GM18502 (cell line): Measurements from ENCODE around the gene GALNTL6.

Source experiments
- ATAC-seq: cut with Tn5 transposase; IDR thresholded peaks from one replicate; pipeline ENCODE4 v1.9.1; 2021; ENCODE audit warnings: mild to moderate bottlenecking; ENCODE audit not compliant: unreplicated experiment, poor library complexity

The GALNTL6 gene

DNA sequence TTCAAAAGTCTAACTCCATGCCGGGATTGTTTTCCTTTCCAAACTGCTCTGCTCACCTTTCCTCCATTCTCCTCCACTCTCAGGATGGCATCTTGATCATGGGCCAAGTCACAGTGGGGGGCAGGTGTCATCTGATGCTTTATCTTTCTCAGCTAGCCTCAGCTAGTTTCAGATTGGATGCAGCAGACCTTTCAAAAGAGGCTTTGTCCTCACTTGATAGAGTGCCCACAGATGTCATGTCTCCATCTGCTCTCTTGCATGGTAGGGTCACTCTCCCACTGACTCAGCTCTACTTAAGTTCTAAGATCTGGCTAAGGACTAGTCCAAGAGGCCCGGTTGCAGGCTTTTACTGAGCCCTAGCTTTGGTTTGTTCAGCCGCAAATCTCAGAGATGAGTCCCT is 1013.7 kb downstream of the GALNTL6 start:
- ATAC-seq, result no peak

DNA sequence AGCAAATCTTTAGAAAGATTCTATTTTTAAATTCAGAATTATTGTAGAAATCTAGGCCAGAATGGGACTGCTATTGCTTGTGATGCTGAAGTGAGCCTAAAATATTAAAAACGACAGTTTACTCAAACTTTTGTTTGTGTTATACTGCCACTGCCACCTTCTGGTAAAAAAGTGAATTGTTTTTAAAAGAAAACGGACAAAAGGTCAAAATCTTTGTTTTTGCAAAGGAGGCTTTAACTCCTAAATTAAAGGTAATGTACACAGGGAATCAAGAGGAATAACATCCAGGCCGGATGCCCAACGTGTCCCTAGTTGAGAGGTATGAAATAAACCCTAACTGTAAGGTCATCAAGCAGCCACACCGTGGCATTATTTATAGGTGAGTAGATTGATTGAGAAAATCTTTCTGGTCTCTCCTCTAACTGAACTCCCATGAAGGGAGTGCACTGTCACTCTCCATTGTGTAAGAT is 1017.1 kb downstream of the GALNTL6 start:
- no peak for ATAC-seq

DNA sequence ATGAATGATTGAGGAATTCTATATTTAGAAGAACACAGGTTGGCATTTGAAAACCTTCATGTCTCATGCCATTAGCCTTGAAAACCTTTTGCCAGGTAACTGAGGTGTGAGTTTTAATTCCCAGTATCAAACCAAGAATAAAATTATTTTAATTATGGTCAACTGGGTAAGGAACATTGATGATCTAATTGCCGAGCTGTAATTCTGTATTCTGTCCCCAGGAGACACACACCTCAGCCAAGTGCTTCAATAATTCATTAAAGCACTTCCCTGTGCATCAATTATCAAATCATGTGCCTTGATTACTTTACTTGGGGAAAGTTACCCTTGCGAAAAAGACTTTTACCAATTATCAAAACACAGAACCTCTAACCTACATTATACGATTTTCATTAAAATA is 1023.5 kb downstream of the GALNTL6 start:
- no peak for ATAC-seq

DNA sequence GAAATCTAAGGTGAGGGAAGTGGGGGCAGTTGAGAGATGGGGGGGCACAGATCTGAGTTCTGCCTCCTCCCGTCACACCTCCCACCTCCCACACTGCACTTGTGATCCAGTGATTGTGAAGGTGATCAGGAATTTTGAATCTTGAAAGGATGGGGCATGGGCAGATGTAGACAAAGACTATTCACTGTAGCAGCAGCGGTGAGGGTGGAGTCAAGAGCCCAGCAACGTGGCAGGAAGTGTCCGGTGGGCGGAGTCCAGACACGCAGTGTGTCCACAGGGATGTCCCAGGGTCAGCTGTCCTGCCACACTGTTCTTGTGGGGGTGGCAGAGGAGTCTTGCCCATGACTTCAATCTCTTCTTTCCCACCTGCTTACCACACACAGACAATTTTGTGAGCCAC is 1024.9 kb downstream of the GALNTL6 start:
- no peak for ATAC-seq

DNA sequence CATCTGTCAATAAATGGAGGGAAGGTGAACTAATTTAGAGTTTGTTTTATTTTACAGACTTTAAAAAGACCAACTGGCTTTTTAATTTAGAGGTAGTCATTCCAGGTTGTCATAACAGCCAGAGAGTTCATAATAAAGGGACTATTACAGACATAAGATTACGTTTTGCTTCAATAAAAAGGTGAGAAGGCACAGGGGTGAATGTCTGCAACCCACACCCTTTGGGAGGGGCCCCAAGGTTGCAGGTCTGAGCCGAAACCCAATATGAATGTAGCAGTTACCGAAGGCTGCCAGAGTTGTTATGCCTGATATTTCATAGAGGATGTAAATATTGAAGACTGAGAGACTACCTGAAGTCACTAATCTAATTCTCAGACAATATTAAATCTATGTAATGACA is 1025.7 kb downstream of the GALNTL6 start:
- no peak for ATAC-seq

DNA sequence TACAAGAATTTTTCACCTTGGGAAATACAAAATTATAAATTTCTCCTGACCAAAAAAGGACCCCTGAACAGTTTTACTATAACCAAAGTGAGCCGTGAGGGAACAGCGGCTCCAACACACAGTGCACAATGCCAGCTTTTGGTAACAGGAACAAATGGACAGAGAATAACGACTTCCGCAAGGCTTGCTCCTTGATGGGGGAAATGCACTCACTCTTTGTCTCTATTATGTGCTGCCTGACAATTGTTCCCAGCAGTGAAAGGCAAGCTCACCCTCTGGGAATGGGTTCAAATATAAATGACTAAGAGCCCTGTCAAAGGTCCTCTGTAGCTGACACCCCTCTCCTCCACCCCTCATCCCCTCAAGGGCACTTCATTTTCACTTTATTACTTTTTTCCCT is 1029.6 kb downstream of the GALNTL6 start:
- no peak for ATAC-seq

DNA sequence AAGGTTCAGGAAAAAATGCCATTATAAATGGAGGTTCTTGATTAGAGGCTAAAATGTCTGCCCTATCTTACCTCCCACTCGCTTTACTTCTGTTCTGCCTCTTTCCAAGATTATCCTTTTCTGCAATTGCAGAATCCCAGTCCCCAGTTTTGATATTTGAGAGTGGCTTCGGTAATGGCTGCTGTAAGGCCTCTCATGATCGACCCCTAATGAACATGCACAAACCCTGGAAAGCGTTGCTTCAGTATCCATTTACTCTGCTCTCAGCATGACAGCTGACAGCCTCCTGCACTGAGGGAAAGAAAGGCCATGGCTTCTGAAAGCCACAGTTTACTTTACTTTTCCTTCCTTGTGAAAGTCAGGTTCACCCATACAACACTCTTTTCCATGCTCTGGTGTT is 1030.0 kb downstream of the GALNTL6 start:
- no peak for ATAC-seq

DNA sequence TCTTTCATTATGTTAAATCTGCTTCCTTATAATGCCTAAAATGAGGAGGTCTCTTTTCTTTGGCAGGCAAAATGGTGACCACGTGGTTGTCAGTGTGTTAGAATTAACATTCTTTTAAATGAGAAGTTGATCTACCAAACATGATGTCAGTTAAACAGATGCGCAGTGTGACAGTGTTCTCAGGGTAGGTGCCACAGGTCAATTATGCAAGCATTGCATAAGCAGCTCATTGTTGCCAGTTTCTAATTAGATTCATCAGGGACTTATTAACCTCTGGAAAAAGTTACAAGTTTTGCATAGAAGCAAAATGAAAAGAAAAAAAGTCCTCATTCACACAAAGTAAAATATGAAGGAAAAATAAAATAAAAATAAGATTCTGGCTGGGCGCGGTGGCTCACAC is 1031.4 kb downstream of the GALNTL6 start:
- no peak for ATAC-seq

DNA sequence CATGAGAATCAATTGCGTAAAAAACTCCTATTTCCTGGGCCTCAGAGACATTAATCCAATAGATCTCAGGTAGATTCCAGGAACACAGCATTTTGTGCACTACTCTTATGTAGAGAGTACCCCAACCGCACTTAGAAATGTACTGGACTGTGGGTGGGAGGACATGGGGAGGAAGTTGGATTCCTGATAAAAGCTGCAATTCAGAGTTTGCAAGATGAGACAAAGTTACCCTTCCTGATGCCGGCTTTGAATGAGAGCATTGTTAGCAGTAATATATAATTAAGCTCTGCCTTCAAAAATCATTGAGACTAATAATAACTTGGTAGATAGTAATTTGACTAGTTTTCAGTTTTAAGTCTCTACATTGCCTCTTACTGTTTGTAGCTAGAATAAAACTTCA is 1032.1 kb downstream of the GALNTL6 start:
- ATAC-seq, result no peak

DNA sequence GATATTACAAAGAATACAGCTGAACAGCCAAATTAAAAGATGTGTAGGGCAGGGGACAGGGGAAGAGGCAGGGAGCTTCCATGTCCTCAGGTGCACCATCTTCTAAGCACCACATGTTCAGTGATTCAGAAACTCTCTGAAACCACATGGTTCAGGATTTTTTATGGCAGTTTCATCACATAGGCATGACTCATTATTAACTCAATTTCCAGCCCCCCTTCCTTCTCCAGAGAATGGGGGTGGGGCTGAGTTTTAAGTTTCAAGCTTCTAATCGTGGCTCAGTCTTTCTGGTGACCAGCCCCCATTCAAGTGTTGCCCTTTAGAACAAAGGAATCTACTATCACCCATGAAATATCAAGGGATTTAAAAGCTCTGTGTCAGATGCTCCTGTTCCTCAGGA is 1037.6 kb downstream of the GALNTL6 start:
- no peak for ATAC-seq

DNA sequence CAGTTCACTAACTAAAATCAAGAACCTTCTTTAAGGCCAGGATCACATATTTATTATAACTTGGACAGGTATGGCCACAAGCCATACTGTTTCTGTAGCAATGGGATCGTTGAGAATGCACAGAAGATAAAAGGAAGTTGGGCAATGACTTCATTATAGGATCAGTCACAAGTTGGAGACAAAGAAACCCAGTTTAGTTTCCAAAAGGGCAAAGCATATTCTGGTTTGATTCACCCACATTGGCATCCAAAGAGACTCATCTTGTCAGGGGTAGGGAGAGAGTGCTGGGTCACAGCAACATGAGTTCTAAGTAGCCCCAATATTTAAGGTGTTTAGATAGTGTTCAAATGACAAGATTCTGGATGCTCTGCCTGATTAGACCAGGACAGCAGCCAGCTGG is 1038.3 kb downstream of the GALNTL6 start:
- ATAC-seq, result no peak

DNA sequence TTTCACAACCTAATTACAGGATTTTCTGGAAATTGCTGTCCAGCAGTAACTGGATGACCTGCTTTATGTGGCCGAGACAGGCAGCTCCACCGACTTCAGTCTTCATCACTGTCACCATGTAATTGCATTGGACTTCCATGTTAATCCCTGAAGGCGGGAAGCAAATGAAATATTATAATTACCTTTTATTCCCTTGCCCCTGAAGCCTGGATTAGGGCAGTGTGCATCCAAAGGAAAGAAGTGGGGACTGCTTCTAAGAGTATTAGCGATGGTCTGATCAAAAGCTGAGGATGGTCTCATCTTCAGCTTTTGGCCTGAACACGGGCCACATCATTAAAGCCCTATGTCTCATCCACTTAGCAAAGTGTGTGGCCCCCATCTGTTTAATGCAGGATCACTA is 1043.8 kb downstream of the GALNTL6 start:
- ATAC-seq, result no peak

DNA sequence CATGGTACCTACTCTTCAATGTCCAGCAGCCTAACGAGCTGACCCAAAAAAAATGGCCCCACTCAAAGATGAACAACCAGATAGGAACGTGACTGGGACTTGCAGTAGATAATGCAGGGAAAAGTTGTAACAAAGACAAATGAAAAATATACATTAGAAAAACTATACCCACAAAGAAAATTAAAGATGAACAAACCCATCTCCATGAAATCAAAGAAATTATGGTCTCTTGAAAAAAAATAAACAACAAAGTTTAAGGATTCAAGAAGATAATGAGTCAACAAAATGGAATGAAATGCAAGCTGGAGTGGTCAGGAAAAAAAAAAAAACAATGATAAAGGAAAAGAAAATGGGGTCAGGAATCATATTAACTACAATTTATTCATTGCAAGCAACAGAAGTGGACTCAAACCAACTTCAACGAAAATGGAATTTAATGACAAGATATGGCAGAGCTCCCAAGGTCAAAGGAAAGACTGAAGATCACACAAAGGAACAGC is 1045.6 kb downstream of the GALNTL6 start:
- no peak for ATAC-seq

DNA sequence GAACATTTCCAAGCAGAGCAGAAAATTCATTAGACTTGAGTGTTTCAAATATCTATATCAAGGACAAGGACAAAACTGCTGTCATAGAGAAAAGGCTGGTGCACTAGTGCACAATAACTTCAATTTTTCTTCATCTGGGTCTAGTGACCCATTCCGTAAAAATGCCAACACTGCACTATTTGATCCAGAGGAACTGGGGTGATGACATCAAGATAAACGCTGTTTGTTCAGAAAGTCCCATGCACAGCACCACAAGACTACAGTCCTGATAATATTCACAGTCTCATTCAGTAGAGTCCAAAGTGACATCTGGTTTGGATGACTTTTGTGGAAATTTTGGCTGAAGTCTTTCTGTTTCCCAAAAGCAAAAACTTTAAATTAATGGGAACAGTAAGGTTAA is 1051.9 kb downstream of the GALNTL6 start:
- ATAC-seq, result no peak

DNA sequence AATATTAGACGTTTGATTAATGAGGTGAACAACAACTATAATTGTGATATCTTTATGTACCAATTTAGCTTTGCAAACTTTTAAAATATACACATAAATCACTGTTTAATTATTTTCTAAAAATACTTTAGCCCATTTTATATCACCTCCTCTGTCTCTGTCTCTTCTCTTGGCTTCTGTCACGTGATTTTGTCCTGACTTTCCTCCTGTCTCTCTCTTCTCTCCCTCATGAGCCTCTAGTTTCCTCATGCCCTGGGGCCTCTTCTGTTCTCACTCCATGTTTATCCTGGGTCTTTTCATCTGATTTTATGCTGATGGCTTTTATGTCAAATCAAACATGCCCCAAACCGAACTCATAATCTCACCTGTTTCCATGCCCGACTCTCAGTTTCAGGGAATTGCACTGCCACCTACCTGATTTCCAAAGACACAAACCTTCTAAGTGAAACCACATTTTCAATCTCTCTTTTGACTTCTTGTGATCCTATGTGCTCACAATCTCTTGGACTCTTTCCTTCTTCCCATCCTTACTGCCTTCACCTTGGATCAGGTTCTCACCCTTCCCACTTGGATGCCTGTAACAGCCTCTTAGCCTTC is 1052.4 kb downstream of the GALNTL6 start:
- no peak for ATAC-seq

DNA sequence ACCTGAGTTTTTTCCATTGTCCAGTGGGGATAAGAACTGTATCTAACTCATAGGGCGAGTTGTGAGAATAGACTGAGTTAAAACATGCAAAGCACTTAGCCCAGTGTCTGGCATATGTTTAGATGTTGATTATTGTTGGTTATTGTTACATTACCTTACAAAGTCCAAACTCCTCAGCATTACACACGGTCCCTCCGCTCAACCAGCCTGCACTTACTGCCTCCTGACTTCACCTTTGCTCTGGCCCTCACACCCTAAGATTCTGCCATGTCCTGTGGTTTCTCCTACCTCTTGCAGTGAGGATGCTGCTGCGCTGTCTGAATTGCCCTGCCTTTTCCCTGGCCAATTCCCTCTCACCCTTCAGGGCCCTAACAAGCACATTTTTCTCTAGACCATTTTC is 1053.2 kb downstream of the GALNTL6 start:
- ATAC-seq, result no peak

DNA sequence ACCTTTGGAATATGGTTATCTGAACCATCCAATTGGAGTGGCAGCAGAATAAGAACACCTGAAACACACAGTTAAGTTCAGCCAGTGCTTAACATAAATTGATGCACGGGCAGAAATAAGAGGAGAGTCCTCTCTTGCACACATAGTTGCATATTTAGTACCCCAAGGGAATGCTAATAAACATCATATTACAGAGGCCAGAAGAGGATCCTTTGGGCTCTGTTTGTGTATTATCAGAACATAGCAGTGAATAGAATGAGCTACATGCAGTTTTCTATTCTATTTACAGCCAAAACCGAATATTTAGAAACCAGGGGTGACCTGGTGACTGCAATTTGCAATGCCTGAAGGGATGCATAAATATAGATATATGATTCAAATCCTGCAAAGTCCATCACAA is 1054.6 kb downstream of the GALNTL6 start:
- no peak for ATAC-seq

DNA sequence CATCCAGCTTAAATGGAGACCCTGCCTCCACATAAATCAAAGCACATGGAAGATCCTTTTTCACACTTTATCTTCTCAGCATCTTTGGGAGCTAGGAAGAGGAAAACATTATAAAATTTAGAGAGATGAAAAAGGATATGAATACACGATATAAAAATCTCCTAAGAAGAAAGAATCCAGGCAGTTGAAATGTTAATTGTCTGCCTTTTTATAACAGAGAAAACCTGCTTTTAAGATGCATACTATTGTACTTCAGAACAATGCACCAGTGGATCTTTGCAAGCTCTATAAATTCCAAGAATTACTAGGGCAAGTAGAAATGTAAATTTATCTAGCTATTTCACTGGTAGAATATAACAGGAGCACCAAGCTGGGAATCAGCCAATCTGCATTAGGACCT is 1055.1 kb downstream of the GALNTL6 start:
- ATAC-seq, result no peak

DNA sequence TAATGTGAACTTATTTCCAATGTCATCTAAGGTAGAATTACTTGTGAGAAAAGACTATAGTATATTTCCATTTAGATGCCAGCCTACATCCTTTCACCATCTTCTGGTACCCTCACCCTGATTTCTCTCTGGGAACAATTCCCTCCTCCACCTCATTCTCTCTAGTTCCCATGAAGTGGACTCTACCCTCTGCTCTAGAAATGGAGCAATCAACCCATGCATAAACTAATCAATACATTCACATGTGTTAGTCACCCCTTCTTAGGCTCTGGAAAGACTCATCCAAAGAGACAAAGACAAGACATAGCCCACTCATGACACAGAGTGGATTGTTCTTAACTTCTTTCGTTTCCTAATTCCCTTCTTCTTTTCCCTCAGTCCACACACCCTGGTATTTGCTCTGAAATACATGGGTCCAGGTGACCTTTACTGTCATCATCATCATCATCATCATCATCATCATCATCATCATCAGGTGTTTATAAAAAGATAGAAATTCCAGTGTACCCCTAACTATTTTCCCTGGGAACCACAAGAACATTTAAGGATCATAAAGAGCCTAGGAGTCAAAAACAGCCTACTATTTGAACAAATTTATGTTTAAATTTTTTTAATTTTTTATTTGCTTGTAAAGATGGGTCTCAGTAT is 1056.5 kb downstream of the GALNTL6 start:
- ATAC-seq, result no peak

DNA sequence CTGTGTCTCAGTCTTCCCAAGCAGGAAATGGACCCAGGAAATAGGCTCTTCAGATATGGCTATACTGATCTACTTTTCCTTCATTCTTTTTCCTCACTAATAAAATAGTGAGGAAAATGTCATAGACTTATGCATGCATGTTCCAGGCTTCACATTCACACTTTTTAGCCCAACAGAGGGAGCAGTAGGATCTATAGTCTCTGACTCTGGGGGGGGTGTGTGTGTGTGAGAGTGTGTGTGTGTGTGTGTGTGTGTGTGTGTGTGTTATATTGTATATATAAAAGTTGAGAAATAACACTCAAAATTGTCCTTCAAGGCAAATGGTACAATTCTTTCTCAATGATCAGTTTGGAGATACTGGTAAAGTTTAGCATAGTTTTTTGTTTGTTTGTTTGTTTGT is 1058.2 kb downstream of the GALNTL6 start:
- ATAC-seq, result no peak

DNA sequence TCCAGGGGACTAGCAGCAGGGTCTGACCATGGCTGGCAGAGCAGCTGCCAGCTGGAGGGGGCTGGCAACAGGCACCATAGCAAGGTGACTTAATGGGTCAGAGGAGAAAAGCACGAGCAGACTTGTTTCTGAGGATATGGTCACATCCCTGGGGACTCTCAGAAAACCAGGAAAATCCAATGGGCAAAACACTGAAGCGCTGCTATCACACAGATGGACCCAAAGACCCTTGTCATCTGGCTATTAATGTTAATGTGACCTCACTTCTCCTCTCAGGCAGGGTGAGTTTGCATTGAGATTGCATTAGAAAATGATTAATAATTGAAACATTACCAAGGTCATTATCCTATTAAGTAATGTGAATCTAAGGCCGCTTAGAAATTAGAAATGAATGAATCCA is 1061.7 kb downstream of the GALNTL6 start:
- ATAC-seq, result no peak

DNA sequence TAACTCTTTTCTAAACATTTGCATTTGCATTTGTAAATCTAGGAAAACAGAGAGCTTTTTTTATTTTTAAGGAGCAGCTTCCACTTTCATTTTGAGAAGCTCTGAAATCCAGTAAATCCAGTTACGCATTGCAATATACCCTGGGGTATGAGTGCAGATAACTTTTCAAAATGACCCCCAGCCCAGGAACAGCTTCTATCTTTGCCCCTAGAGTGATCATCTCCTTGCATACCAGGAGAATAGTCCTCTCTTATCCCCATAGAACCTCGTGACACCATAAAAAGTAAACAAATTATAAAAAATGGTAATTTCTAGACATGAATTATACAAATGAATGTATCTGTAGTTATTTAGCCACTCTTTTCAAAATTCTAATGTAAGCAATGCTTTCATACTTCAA is 1063.2 kb downstream of the GALNTL6 start:
- ATAC-seq, result no peak
